ENCODE results near the gene PAGR1. TPM values are rescaled to one million over a fixed set of nuclear protein-coding genes. Genes with fewer than 3 reads are reported as not detected.

Gene PAGR1
- polyA plus RNA-seq, 1 experiment = 15.6 TPM

GRCh38 chr16:29815032-29815721 lies 775 bp upstream of the PAGR1 start:
- Histone ChIP-seq H3K27me3 (ENCODE audit: control insufficient read depth, insufficient read depth, low read length) (no peaks in the 10 kb centered on the region), H3K4me3 (ENCODE audit: low read depth, low read length) (peak overlapping the region; percentile 85), H3K36me3 (ENCODE audit: control insufficient read depth, insufficient read depth, low read length) (peaks cover 7% of the 10 kb centered on the region)
- no peak for DNase-seq (ENCODE audit: low read depth)
- ChIA-PET CTCF (interaction anchor here (0.6 to 2.2 kb wide), 14 partner anchors 8 to 181 kb away, joined by 3 to 15 read pairs (median 3); partner anchors contain the start of genes INO80E, KIF22 and MAZ), POLR2A (interaction anchor here (0.7 to 1.2 kb wide), 4 partner anchors 8 to 274 kb away, joined by 4 to 21 read pairs (median 13); no protein-coding TSS in a partner anchor)
- no peak for TF ChIP-seq CTCF (IDR thresholded peaks at IDR 0.05; ENCODE audit: insufficient read depth, low read depth, low read length)

GRCh38 chr16:29816694-29817441 lies 916 bp downstream of the PAGR1 start:
- Histone ChIP-seq H3K27me3 (ENCODE audit: control insufficient read depth, insufficient read depth, low read length) (no peaks in the 10 kb centered on the region), H3K4me3 (ENCODE audit: low read depth, low read length) (peak overlapping the region; percentile 85), H3K36me3 (ENCODE audit: control insufficient read depth, insufficient read depth, low read length) (peaks cover 5% of the 10 kb centered on the region)
- DNase-seq (ENCODE audit: low read depth) = no peak
- peak; percentile 19; the same call in 1 of the 2 replicates for TF ChIP-seq CTCF (IDR thresholded peaks at IDR 0.05; ENCODE audit: insufficient read depth, low read depth, low read length)
- ChIA-PET CTCF (interaction anchor here (0.6 to 2.4 kb wide), 15 partner anchors 9 to 191 kb away, joined by 3 to 15 read pairs (median 4); partner anchors contain the start of genes CDIPT, KIF22 and MAZ), POLR2A (interaction anchor here (0.7 kb wide), 1 partner anchor 249 kb away, joined by 3 read pairs; the partner anchor contains the start of gene ALDOA)

- CTCF ChIA-PET = interaction anchor here (0.8 to 2.4 kb wide), 5 partner anchors 10 to 89 kb away, joined by 3 to 12 read pairs (median 3); no protein-coding TSS in a partner anchor
- TF ChIP-seq CTCF (IDR thresholded peaks at IDR 0.05; ENCODE audit: insufficient read depth, low read depth, low read length) = no peak
- POLR2A ChIA-PET = no interaction called here
Observed at GRCh38 chr16:29818082-29818481, 2.1 kb downstream of the PAGR1 start.

GRCh38 chr16:29819506-29819905 lies 3.6 kb downstream of the PAGR1 start:
- H3K36me3 ChIP-seq (ENCODE audit: control insufficient read depth, insufficient read depth, low read length) = peaks cover 5% of the 10 kb centered on the region
- ChIA-PET CTCF (interaction anchor here (1.4 to 11.3 kb wide), 4 partner anchors 12 to 34 kb away, joined by 4 to 81 read pairs (median 10); partner anchors contain the start of genes KIF22 and MAZ), POLR2A (no interaction called here)
- DNase-seq (ENCODE audit: low read depth) = no peak
- TF ChIP-seq CTCF (IDR thresholded peaks at IDR 0.05; ENCODE audit: insufficient read depth, low read depth, low read length) = peak; percentile 15; the same call in 1 of the 2 replicates
- no peaks in the 10 kb centered on the region for H3K27me3 ChIP-seq (ENCODE audit: control insufficient read depth, insufficient read depth, low read length)
- H3K4me3 ChIP-seq (ENCODE audit: low read depth, low read length) = no peak overlapping the region

More at GRCh38 chr16:29818082-29818481, 2.1 kb downstream of the PAGR1 start:
- no peak overlapping the region for H3K4me3 ChIP-seq (ENCODE audit: low read depth, low read length)
- no peaks in the 10 kb centered on the region for H3K27me3 ChIP-seq (ENCODE audit: control insufficient read depth, insufficient read depth, low read length)
- peaks cover 5% of the 10 kb centered on the region for H3K36me3 ChIP-seq (ENCODE audit: control insufficient read depth, insufficient read depth, low read length)
- no peak for DNase-seq (ENCODE audit: low read depth)

All from BJ (cell line).